Trophoblast cell (in vitro differentiated cells and primary cell): ENCODE measurements around the gene ALDH7A1.

Experiments
- DNase-seq, 2 donors: peaks; one replicate each; pipeline ENCODE4 v3.0.0-alpha.2; 2016
- H2AFZ ChIP-seq: 2 replicates; pipeline ENCODE4 v1.6.1; 2013; ENCODE audit warnings: low read length, moderate library complexity, mild to moderate bottlenecking; ENCODE audit not compliant: insufficient read depth, poor library complexity
- H2AK5ac ChIP-seq: 2 replicates; pipeline ENCODE4 v1.6.1; 2013; ENCODE audit warnings: mild to moderate bottlenecking, low read length
- H2BK120ac ChIP-seq: 2 replicates; pipeline ENCODE4 v1.6.1; 2013; ENCODE audit warnings: low read length, mild to moderate bottlenecking, moderate library complexity; ENCODE audit not compliant: insufficient read depth, poor library complexity
- H2BK12ac ChIP-seq: 2 replicates; pipeline ENCODE4 v1.6.1; 2013; ENCODE audit warnings: mild to moderate bottlenecking, low read length, moderate library complexity
- H2BK5ac ChIP-seq: 2 replicates; pipeline ENCODE4 v1.6.1; 2013; ENCODE audit warnings: low read length, low read depth, moderate library complexity, mild to moderate bottlenecking; ENCODE audit not compliant: poor library complexity
- H3K14ac ChIP-seq: 2 replicates; pipeline ENCODE4 v1.6.1; 2013; ENCODE audit warnings: mild to moderate bottlenecking, low read length
- H3K18ac ChIP-seq: 2 replicates; pipeline ENCODE4 v1.6.1; 2013; ENCODE audit warnings: mild to moderate bottlenecking, low read length
- H3K23ac ChIP-seq: 2 replicates; pipeline ENCODE4 v1.6.1; 2013; ENCODE audit warnings: low read length
- H3K27ac ChIP-seq: 2 replicates; pipeline ENCODE4 v1.5.1; 2013; ENCODE audit warnings: low read depth, mild to moderate bottlenecking, inconsistent platforms, low read length, moderate library complexity
- H3K27me3 ChIP-seq: 2 replicates; pipeline ENCODE4 v1.6.1; 2013; ENCODE audit warnings: inconsistent platforms, mild to moderate bottlenecking, low read length, moderate library complexity; ENCODE audit not compliant: insufficient read depth
- H3K36me3 ChIP-seq, 2 experiments: 1 replicate in 1 of 2; 2 replicates in 1 of 2; pipeline ENCODE4 v1.6.1; 2013; ENCODE audit warnings: low read length in 2 of 2, mild to moderate bottlenecking in 2 of 2, moderate library complexity in 1 of 2; ENCODE audit not compliant: insufficient read depth in 2 of 2, control insufficient read depth in 1 of 2
- H3K4ac ChIP-seq: 2 replicates; pipeline ENCODE4 v1.6.1; 2013; ENCODE audit warnings: low read depth, mild to moderate bottlenecking, low read length, moderate library complexity
- H3K4me1 ChIP-seq, 2 experiments: 1 replicate in 1 of 2; 2 replicates in 1 of 2; pipeline ENCODE4 v1.6.1; 2013; ENCODE audit warnings: low read length in 2 of 2, mild to moderate bottlenecking in 2 of 2, moderate library complexity in 1 of 2; ENCODE audit not compliant: insufficient read depth in 2 of 2, control insufficient read depth in 1 of 2
- H3K4me2 ChIP-seq: 2 replicates; pipeline ENCODE4 v1.6.1; 2013; ENCODE audit warnings: inconsistent platforms, mild to moderate bottlenecking, low read length, moderate library complexity
- H3K4me3 ChIP-seq: 2 replicates; pipeline ENCODE4 v1.5.1; 2013; ENCODE audit warnings: mild to moderate bottlenecking, low read depth, low read length, inconsistent platforms
- H3K79me1 ChIP-seq: one replicate; pipeline ENCODE4 v1.6.1; 2013; ENCODE audit warnings: low read length
- H3K79me2 ChIP-seq: 2 replicates; pipeline ENCODE4 v1.6.1; 2013; ENCODE audit warnings: low read length, mild to moderate bottlenecking; ENCODE audit not compliant: control insufficient read depth, insufficient read depth, poor library complexity
- H3K9ac ChIP-seq: 2 replicates; pipeline ENCODE4 v1.6.1; 2013; ENCODE audit warnings: mild to moderate bottlenecking, low read length
- H3K9me3 ChIP-seq: 2 replicates; pipeline ENCODE4 v1.6.1; 2013; ENCODE audit warnings: low read depth, mild to moderate bottlenecking, control low read depth, inconsistent platforms, low read length; ENCODE audit not compliant: insufficient read depth
- H4K12ac ChIP-seq: 2 replicates; pipeline ENCODE4 v1.6.1; 2013; ENCODE audit warnings: low read depth, mild to moderate bottlenecking, low read length, moderate library complexity
- H4K8ac ChIP-seq: 2 replicates; pipeline ENCODE4 v1.6.1; 2013; ENCODE audit warnings: low read depth, mild to moderate bottlenecking, low read length, moderate library complexity
- H4K91ac ChIP-seq: one replicate; pipeline ENCODE4 v1.6.1; 2013; ENCODE audit warnings: low read depth, mild to moderate bottlenecking, low read length, moderate library complexity
- WGBS: extraction: QIAGEN DNeasy Blood & Tissue Kit; methylation state at CpG from one replicate; pipeline ENCODE4 v1.1.7; 2013; ENCODE audit warnings: missing lambda C conversion rate; ENCODE audit not compliant: insufficient read length, insufficient coverage; ENCODE audit errors: extremely low coverage; 5-methylcytosine and 5-hydroxymethylcytosine counted together

The ALDH7A1 gene

DNA sequence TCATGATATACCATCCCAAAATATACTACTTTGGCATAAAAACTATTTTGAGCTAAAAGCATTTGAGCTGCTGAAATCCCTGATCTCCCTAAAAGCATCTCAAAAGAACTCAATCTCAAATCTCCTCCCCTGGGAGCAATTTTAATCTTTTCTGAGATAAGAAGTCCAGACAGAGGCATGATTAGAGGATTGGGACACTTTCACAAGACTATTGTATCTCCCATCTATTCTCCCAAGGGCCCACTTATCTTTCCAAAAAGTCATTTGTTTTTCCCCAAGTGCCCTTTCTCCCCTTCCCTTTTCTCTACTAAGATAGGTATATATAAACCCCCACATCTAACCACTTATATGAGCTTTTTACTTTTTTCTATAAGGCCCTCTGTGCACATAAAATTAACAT, 79.7 kb downstream of the ALDH7A1 start:
- Histone ChIP-seq H3K79me1 (peaks cover 20% of the 10 kb centered on the region), H3K79me2 (no peaks in the 10 kb centered on the region)

DNA sequence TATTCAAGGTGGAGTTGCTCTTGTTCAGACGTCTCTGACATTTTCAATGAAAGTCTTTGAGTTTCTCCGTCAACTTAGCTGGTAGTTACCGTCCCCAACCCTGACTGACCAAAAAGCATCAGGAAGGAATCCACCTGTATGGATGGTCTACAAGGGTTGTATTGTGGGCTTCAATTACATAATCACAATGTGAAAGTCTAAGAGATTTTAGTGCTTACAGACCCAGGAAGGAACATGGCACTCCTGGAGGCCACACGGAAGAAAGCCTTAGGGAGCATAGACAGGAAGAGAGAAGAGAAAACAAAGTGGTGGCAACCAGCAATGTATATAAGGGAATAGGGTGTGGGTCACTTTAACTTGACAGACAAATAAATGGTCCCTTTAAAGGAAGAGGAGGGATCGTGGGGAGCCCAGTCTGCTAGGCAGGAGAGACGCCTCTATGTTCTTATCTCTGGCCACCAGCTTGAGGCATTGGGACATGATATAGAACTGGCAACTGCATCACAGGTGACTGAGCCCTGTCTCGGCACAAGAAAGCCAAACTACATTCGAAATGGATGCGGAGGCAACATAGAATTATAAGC, 80.4 kb downstream of the ALDH7A1 start:
- Histone ChIP-seq H3K9ac (no peak overlapping the region), H3K79me1 (peaks cover 16% of the 10 kb centered on the region), H3K79me2 (no peaks in the 10 kb centered on the region), H3K27ac (peak overlapping the region; percentile 69), H2AFZ (peak overlapping the region; percentile 35), H4K91ac (peak overlapping the region; percentile 67), H2BK120ac (peak overlapping the region; percentile 10), H3K14ac (peak overlapping the region; percentile 67), H2BK12ac (peak overlapping the region; percentile 51), H4K8ac (no peak overlapping the region), H2AK5ac (peak overlapping the region; percentile 26), H3K36me3 (no peaks in the 10 kb centered on the region), H3K4ac (no peak overlapping the region), H3K23ac (no peak overlapping the region), H3K4me1 (peaks cover 7 to 12% of the 10 kb centered on the region in 2 experiments), H2BK5ac (peak overlapping the region; percentile 6), H4K12ac (no peak overlapping the region), H3K4me3 (no peak overlapping the region), H3K4me2 (no peak overlapping the region), H3K18ac (no peak overlapping the region), H3K27me3 (no peaks in the 10 kb centered on the region), H3K9me3 (no peaks in the 10 kb centered on the region)
- peak in 1 of 2 donors; percentile 61 for DNase-seq
- no CpG with 5 or more reads among the region's 9 CpGs for WGBS

More for the DNA sequence above, 79.7 kb downstream of the ALDH7A1 start:
- no peak overlapping the region for H3K4ac ChIP-seq
- no peak overlapping the region for H3K27ac ChIP-seq
- H3K36me3 ChIP-seq = no peaks in the 10 kb centered on the region
- H3K4me3 ChIP-seq = no peak overlapping the region
- no peak overlapping the region for H4K91ac ChIP-seq
- H3K23ac ChIP-seq = no peak overlapping the region
- H4K12ac ChIP-seq = no peak overlapping the region
- H3K9me3 ChIP-seq = no peaks in the 10 kb centered on the region
- H3K18ac ChIP-seq = no peak overlapping the region
- H2BK12ac ChIP-seq = no peak overlapping the region
- H3K14ac ChIP-seq = no peak overlapping the region
- peak in 1 of 2 donors; percentile 69 for DNase-seq
- no peak overlapping the region for H2BK5ac ChIP-seq
- H4K8ac ChIP-seq = no peak overlapping the region
- peaks cover 7 to 15% of the 10 kb centered on the region in 2 experiments for H3K4me1 ChIP-seq
- H3K4me2 ChIP-seq = no peak overlapping the region
- H2AFZ ChIP-seq = no peak overlapping the region
- H2BK120ac ChIP-seq = no peak overlapping the region
- no peaks in the 10 kb centered on the region for H3K27me3 ChIP-seq
- no peak overlapping the region for H3K9ac ChIP-seq
- H2AK5ac ChIP-seq = no peak overlapping the region

DNA sequence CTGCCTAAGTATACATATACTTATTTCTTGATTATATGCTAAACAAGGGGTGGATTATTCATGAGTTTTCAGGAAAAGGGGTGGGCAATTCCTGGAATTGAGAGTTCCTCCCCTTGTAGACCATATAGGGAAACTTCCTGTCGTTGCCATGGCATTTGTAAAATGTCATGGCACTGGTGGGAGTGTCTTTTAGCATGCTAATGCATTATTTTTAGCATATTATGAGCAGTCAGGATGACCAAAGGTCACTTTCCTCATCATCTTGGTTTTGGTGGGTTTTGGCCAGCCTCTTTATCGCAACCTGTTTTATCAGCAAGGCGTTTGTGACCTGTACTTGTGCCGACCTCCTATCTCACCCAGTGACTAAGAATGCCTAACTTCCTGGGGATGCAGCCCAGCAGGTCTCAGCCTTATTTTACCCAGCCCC, 80.9 kb downstream of the ALDH7A1 start:
- H3K27me3 ChIP-seq = no peaks in the 10 kb centered on the region
- H3K9me3 ChIP-seq = no peaks in the 10 kb centered on the region
- no peak overlapping the region for H4K8ac ChIP-seq
- peak overlapping the region; percentile 69 for H3K27ac ChIP-seq
- no peak overlapping the region for H3K4ac ChIP-seq
- peak overlapping the region; percentile 67 for H3K14ac ChIP-seq
- H2BK12ac ChIP-seq = no peak overlapping the region
- no peak overlapping the region for H3K4me3 ChIP-seq
- no peak overlapping the region for H3K18ac ChIP-seq
- no peak overlapping the region for H3K4me2 ChIP-seq
- H2BK120ac ChIP-seq = no peak overlapping the region
- H2BK5ac ChIP-seq = no peak overlapping the region
- H3K79me1 ChIP-seq = peaks cover 14% of the 10 kb centered on the region
- peaks cover 7 to 12% of the 10 kb centered on the region in 2 experiments for H3K4me1 ChIP-seq
- DNase-seq = peak; percentile 64 to 69
- no peak overlapping the region for H2AFZ ChIP-seq
- no peaks in the 10 kb centered on the region for H3K36me3 ChIP-seq
- no peak overlapping the region for H3K9ac ChIP-seq
- no peak overlapping the region for H2AK5ac ChIP-seq
- no peaks in the 10 kb centered on the region for H3K79me2 ChIP-seq
- peak overlapping the region; percentile 67 for H4K91ac ChIP-seq
- no peak overlapping the region for H3K23ac ChIP-seq
- no CpG with 5 or more reads among the region's 4 CpGs for WGBS
- no peak overlapping the region for H4K12ac ChIP-seq

DNA sequence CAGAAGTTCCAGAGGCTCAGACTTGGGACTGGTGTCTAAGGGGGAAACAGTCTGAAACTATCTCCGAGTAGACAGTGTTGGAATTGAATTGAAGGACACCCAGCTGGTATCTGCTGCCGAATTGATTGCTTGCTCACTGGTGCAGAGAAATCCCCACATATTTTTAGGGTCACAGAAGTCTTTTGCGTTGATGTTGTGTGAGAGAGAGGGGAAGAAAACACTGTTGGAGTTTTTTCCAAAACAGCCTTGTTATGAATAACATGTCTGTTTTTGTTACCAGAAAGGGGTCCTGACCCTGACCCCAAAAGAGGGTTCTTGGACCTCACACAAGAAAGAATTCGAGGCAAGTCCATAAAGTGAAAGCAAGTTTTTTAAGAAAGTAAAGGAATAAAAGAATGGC, 81.3 kb downstream of the ALDH7A1 start:
- Histone ChIP-seq H3K27ac (no peak overlapping the region), H3K23ac (no peak overlapping the region), H4K91ac (peak overlapping the region; percentile 13), H2BK12ac (no peak overlapping the region), H3K79me2 (no peaks in the 10 kb centered on the region), H3K9ac (no peak overlapping the region), H3K79me1 (peaks cover 12% of the 10 kb centered on the region), H3K9me3 (no peaks in the 10 kb centered on the region), H2BK5ac (no peak overlapping the region), H3K36me3 (no peaks in the 10 kb centered on the region), H2AK5ac (no peak overlapping the region), H2BK120ac (no peak overlapping the region), H3K4me1 (peaks cover 5 to 10% of the 10 kb centered on the region in 2 experiments), H2AFZ (no peak overlapping the region), H4K12ac (no peak overlapping the region), H3K4me2 (no peak overlapping the region), H4K8ac (no peak overlapping the region), H3K14ac (no peak overlapping the region), H3K27me3 (no peaks in the 10 kb centered on the region), H3K18ac (no peak overlapping the region), H3K4ac (no peak overlapping the region), H3K4me3 (no peak overlapping the region)
- WGBS = no CpG with 5 or more reads among the region's 4 CpGs
- no peak for DNase-seq
